Keratinocyte (primary cell): ENCODE data around the gene PTPRB. TPM values are rescaled to one million over a fixed set of nuclear protein-coding genes. Genes with fewer than 3 reads are reported as not detected.

Experiments
- DNase-seq: peaks from one replicate; pipeline ENCODE4 v3.0.0-alpha.2; 2011; ENCODE audit warnings: low read depth, missing footprints, low spot score
- FAIRE-seq: peaks from 2 replicates; lab custom pipeline; 2011; peaks lifted over from hg19 to GRCh38; lab: Jason Lieb, UNC
- H2AFZ ChIP-seq: 2 replicates; pipeline ENCODE4 v1.6.0; 2012; ENCODE audit warnings: low read length, control low read depth, inconsistent platforms; ENCODE audit not compliant: control insufficient read depth
- H3K27ac ChIP-seq: 2 replicates; pipeline ENCODE4 v1.5.1; 2011; ENCODE audit warnings: low read length; ENCODE audit not compliant: control insufficient read depth, insufficient read depth
- H3K27me3 ChIP-seq: 3 replicates; pipeline ENCODE4 v1.6.0; 2011; ENCODE audit warnings: low read length; ENCODE audit not compliant: control insufficient read depth, insufficient read depth; ENCODE audit errors: extremely low read depth
- H3K36me3 ChIP-seq, 2 experiments: 2 replicates in 1 of 2; 3 replicates in 1 of 2; pipeline ENCODE4 v1.5.1; 2011; ENCODE audit warnings: low read length in 2 of 2, mild to moderate bottlenecking in 1 of 2; ENCODE audit not compliant: control insufficient read depth in 2 of 2, insufficient read depth in 2 of 2; ENCODE audit errors: extremely low read depth in 1 of 2
- H3K4me1 ChIP-seq: 3 replicates; pipeline ENCODE4 v1.5.1; 2011; ENCODE audit warnings: low read length; ENCODE audit not compliant: control insufficient read depth, insufficient read depth; ENCODE audit errors: extremely low read depth
- H3K4me2 ChIP-seq: 3 replicates; pipeline ENCODE4 v1.6.0; 2011; ENCODE audit warnings: low read depth, low read length; ENCODE audit not compliant: control insufficient read depth, insufficient read depth; ENCODE audit errors: extremely low read depth
- H3K4me3 ChIP-seq, 3 experiments: fragments of 200-600 bp in 1 of 3; sonication (generic) in 1 of 3; 2 replicates in 2 of 3; 3 replicates in 1 of 3; pipeline ENCODE4 v1.5.1; 2011 to 2016; ENCODE audit warnings: low read length in 3 of 3, mild to moderate bottlenecking in 3 of 3, control low read depth in 2 of 3, inconsistent platforms in 1 of 3, low read depth in 1 of 3, mixed read lengths in 1 of 3, mixed run types in 1 of 3, moderate library complexity in 1 of 3; ENCODE audit not compliant: control insufficient read depth in 2 of 3, insufficient read depth in 2 of 3; ENCODE audit errors: extremely low read depth in 1 of 3
- H3K79me2 ChIP-seq: 2 replicates; pipeline ENCODE4 v1.6.0; 2012; ENCODE audit warnings: low read length; ENCODE audit not compliant: control insufficient read depth, insufficient read depth
- H3K9ac ChIP-seq: 3 replicates; pipeline ENCODE4 v1.6.0; 2011; ENCODE audit warnings: low read length; ENCODE audit not compliant: control insufficient read depth, insufficient read depth; ENCODE audit errors: extremely low read depth
- H3K9me1 ChIP-seq: 3 replicates; pipeline ENCODE4 v1.6.0; 2011; ENCODE audit warnings: low read length; ENCODE audit not compliant: control insufficient read depth, insufficient read depth; ENCODE audit errors: extremely low read depth
- H3K9me3 ChIP-seq: 2 replicates; pipeline ENCODE4 v1.5.1; 2012; ENCODE audit warnings: low read depth, low read length; ENCODE audit not compliant: control insufficient read depth
- H4K20me1 ChIP-seq: 3 replicates; pipeline ENCODE4 v1.6.0; 2011; ENCODE audit warnings: low read length; ENCODE audit not compliant: control insufficient read depth, insufficient read depth; ENCODE audit errors: extremely low read depth
- EZH2 ChIP-seq: IDR thresholded peaks from one replicate; pipeline ENCODE4 v1.6.1; 2012; ENCODE audit warnings: inconsistent platforms, mild to moderate bottlenecking, low read length, moderate library complexity
- dilution Hi-C: fragments of 300-500 bp; cut with MboI; formaldehyde crosslinking; loops from one replicate; pipeline ENCODE4 v1.7.0; 2020; ENCODE audit warnings: low sequenced_read_pairs; ENCODE audit not compliant: extremely low pct_ligation_motif_present
- polyA plus RNA-seq, 5 experiments: library from polyadenylated mRNA; depleted of rRNA in 3 of 5; stranded (reverse) in 3 of 5; stranded (forward) in 1 of 5; unstranded in 1 of 5; fragments of >200 nt; gene quantifications; 1 replicate in 1 of 5; 2 replicates in 3 of 5; 3 replicates in 1 of 5; pipeline versions ENCODE4 v1.2.1 to v1.2.3, GENCODE V29; 2011 to 2012; ENCODE audit warnings: missing spikeins in 2 of 5, low read depth in 1 of 5, low replicate concordance in 1 of 5
- TF ChIP-seq, protein P1 (sequence below), 3 experiments: IDR thresholded peaks in 1 of 3; conservative IDR thresholded peaks in 1 of 3; optimal IDR thresholded peaks in 1 of 3; 2 replicates in 2 of 3; 3 replicates in 1 of 3; pipeline versions ENCODE3 to v1.5.1; 2011; ENCODE audit warnings: low read length in 3 of 3, mild to moderate bottlenecking in 3 of 3, moderate library complexity in 2 of 3, control low read depth in 1 of 3, inconsistent platforms in 1 of 3; ENCODE audit not compliant: insufficient read depth in 2 of 3; ENCODE audit errors: extremely low read depth in 1 of 3

The PTPRB gene
- polyA plus RNA-seq, 1 donor (not counting 4 experiments of a cell fraction or from before 2014, with no cell fraction given) = 0.46 TPM

DNA sequence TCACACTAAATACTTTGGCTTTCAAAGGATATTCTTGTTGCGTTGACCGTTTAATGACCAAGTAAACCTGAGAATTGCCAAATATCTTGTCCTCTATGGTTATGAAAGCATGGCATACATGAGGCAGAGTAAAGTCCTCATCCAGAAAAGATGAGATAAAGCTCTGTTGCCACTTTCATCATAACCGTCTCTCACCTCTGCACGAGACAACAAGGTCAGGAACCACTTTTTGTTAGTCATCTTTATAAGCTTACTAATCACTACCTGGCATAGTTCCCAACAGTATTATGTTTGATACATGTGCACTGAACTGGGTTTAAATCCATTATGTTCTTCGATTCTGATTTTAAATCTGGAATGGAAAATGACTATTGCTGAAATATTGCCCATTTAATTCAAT, 31.3 kb downstream of the PTPRB start:
- Histone ChIP-seq H2AFZ (no peak overlapping the region), H3K9me3 (no peaks in the 10 kb centered on the region), H3K4me3 (no peak overlapping the region), H3K9ac (no peak overlapping the region), H4K20me1 (no peaks in the 10 kb centered on the region), H3K27ac (no peak overlapping the region), H3K27me3 (no peaks in the 10 kb centered on the region), H3K4me1 (peaks cover 9% of the 10 kb centered on the region), H3K36me3 (no peaks in the 10 kb centered on the region), H3K9me1 (no peaks in the 10 kb centered on the region), H3K4me2 (no peak overlapping the region), H3K79me2 (no peaks in the 10 kb centered on the region)
- TF ChIP-seq, protein P1, sequence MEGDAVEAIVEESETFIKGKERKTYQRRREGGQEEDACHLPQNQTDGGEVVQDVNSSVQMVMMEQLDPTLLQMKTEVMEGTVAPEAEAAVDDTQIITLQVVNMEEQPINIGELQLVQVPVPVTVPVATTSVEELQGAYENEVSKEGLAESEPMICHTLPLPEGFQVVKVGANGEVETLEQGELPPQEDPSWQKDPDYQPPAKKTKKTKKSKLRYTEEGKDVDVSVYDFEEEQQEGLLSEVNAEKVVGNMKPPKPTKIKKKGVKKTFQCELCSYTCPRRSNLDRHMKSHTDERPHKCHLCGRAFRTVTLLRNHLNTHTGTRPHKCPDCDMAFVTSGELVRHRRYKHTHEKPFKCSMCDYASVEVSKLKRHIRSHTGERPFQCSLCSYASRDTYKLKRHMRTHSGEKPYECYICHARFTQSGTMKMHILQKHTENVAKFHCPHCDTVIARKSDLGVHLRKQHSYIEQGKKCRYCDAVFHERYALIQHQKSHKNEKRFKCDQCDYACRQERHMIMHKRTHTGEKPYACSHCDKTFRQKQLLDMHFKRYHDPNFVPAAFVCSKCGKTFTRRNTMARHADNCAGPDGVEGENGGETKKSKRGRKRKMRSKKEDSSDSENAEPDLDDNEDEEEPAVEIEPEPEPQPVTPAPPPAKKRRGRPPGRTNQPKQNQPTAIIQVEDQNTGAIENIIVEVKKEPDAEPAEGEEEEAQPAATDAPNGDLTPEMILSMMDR (optimal IDR thresholded peaks at IDR 0.05 in 1 of 3, IDR thresholded peaks at IDR 0.05 in 1 of 3, conservative IDR thresholded peaks at IDR 0.05 in 1 of 3; ENCODE audit: extremely low read depth in 1 of 3, insufficient read depth in 2 of 3, low read length in 3 of 3) = no peak
- DNase-seq = peak; percentile 30
- dilution Hi-C loops = no loop called here
- FAIRE-seq = peak; percentile 52

DNA sequence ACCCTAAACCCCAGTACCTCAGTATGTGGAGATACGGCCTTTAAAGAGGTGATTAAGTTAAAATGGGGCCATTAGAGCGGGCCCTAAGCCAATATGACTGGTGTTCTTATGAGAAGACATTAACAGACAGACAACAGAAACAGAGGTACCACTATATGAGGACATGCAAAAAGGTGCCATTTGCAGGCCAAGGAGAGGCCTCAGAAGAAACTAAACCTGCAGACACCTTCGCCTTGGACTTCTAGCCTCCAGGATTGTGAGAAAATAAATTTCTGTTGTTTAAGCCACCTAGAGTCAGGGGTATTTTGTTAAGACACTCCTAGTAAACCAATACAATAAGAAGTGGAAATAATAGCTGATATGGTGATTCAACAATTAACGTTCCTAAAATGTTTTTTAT, 32.6 kb downstream of the PTPRB start:
- FAIRE-seq (no peak), DNase-seq (no peak)
- no peak overlapping the region for H3K9ac ChIP-seq
- no peaks in the 10 kb centered on the region for H3K27me3 ChIP-seq
- no peaks in the 10 kb centered on the region for H3K79me2 ChIP-seq
- H2AFZ ChIP-seq = no peak overlapping the region
- no peak overlapping the region for H3K4me2 ChIP-seq
- H3K36me3 ChIP-seq = no peaks in the 10 kb centered on the region
- TF ChIP-seq EZH2 = no peak
- TF ChIP-seq, protein P1 (optimal IDR thresholded peaks at IDR 0.05 in 1 of 3, IDR thresholded peaks at IDR 0.05 in 1 of 3, conservative IDR thresholded peaks at IDR 0.05 in 1 of 3; ENCODE audit: extremely low read depth in 1 of 3, insufficient read depth in 2 of 3, low read length in 3 of 3) = no peak
- no peaks in the 10 kb centered on the region for H3K9me1 ChIP-seq
- dilution Hi-C loops = no loop called here
- no peaks in the 10 kb centered on the region for H3K9me3 ChIP-seq
- H3K27ac ChIP-seq = no peak overlapping the region
- peaks cover 9% of the 10 kb centered on the region for H3K4me1 ChIP-seq
- no peak overlapping the region for H3K4me3 ChIP-seq
- H4K20me1 ChIP-seq = no peaks in the 10 kb centered on the region
